ENCODE measurements around the gene CHN2.

Gene CHN2

DNA sequence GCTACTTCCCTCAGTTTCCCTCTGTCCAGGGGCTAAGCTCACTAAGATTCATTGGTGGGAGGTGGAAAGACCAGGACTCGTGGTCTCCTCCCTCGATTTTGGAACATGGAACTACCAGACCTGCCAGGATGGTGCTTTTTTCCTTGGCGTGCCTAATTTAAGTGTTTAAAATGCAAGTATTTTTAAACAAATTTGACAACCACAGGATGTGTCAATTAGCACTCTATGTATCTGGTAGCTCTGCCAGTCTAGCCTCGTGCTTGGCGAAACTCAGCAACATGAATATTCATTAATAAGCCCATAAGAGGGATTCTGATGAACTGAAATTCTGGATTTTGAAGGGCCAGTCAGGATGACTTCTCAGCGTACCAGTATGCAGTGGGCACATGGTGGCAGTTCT lies 224.1 kb downstream of the CHN2 start:
- TF ChIP-seq, protein P1, sequence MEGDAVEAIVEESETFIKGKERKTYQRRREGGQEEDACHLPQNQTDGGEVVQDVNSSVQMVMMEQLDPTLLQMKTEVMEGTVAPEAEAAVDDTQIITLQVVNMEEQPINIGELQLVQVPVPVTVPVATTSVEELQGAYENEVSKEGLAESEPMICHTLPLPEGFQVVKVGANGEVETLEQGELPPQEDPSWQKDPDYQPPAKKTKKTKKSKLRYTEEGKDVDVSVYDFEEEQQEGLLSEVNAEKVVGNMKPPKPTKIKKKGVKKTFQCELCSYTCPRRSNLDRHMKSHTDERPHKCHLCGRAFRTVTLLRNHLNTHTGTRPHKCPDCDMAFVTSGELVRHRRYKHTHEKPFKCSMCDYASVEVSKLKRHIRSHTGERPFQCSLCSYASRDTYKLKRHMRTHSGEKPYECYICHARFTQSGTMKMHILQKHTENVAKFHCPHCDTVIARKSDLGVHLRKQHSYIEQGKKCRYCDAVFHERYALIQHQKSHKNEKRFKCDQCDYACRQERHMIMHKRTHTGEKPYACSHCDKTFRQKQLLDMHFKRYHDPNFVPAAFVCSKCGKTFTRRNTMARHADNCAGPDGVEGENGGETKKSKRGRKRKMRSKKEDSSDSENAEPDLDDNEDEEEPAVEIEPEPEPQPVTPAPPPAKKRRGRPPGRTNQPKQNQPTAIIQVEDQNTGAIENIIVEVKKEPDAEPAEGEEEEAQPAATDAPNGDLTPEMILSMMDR (IDR thresholded peaks at IDR 0.05; ENCODE audit: insufficient read depth, low read length, poor library complexity, severe bottlenecking), result no peak
- no peak for TF ChIP-seq EZH2phosphoT487 (conservative IDR thresholded peaks at IDR 0.05; ENCODE audit: low read length)
- H3K27me3 ChIP-seq (ENCODE audit: low read length), result no peaks in the 10 kb centered on the region
- H3K9me2 ChIP-seq (replicated peaks; ENCODE audit: insufficient read depth, low read length), result no peaks in the 10 kb centered on the region
- H3K79me2 ChIP-seq (ENCODE audit: insufficient read depth, low read length), result no peaks in the 10 kb centered on the region
- no peaks in the 10 kb centered on the region for H3F3A ChIP-seq (ENCODE audit: insufficient read depth)
- H2AFZ ChIP-seq (ENCODE audit: low read depth, low read length, severe bottlenecking), result no peak overlapping the region
- H3K4me3 ChIP-seq (ENCODE audit: insufficient read depth, low read length, poor library complexity, severe bottlenecking), result no peak overlapping the region
- H3K36me3 ChIP-seq (ENCODE audit: low read length), result no peaks in the 10 kb centered on the region
- H3K9ac ChIP-seq (ENCODE audit: low read length), result no peak overlapping the region
- H3K27ac ChIP-seq (ENCODE audit: low read depth, low read length), result no peak overlapping the region
- H3K9me3 ChIP-seq (ENCODE audit: insufficient read depth, low read length), result no peaks in the 10 kb centered on the region
- no peak overlapping the region for H3K4me2 ChIP-seq (ENCODE audit: low read depth, low read length, poor library complexity, severe bottlenecking)
- no peaks in the 10 kb centered on the region for H4K20me1 ChIP-seq (ENCODE audit: low read depth, low read length)

DNA sequence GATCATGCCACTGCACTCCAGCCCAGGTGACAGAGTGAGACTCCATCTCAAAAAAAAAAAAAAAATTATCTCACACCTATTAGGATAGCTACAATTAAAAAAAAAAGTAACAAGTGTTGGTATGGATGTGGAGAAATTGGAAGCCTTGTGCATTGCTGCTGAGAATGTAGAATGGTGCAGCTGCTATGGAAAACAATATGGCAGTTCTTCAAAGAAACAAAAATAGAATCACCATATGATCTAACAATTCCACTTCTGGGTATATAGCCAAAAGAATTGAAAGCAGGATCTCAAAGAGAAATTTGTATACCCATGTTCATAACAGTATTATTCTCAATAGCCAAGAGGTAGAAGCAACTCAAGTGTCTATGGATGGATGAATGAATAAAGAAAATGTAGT lies 225.4 kb downstream of the CHN2 start:
- Histone ChIP-seq H3K4me3 (ENCODE audit: insufficient read depth, low read length, poor library complexity, severe bottlenecking) (no peak overlapping the region), H2AFZ (ENCODE audit: low read depth, low read length, severe bottlenecking) (no peak overlapping the region), H3K36me3 (ENCODE audit: low read length) (no peaks in the 10 kb centered on the region), H3K27me3 (ENCODE audit: low read length) (no peaks in the 10 kb centered on the region), H3K9me3 (ENCODE audit: insufficient read depth, low read length) (no peaks in the 10 kb centered on the region), H3K9ac (ENCODE audit: low read length) (no peak overlapping the region), H4K20me1 (ENCODE audit: low read depth, low read length) (no peaks in the 10 kb centered on the region), H3K9me2 (replicated peaks; ENCODE audit: insufficient read depth, low read length) (no peaks in the 10 kb centered on the region), H3F3A (ENCODE audit: insufficient read depth) (no peaks in the 10 kb centered on the region; the same call in 1 of the 2 replicates), H3K4me2 (ENCODE audit: low read depth, low read length, poor library complexity, severe bottlenecking) (no peak overlapping the region), H3K27ac (ENCODE audit: low read depth, low read length) (no peak overlapping the region), H3K79me2 (ENCODE audit: insufficient read depth, low read length) (no peaks in the 10 kb centered on the region)
- no peak for TF ChIP-seq EZH2phosphoT487 (conservative IDR thresholded peaks at IDR 0.05; ENCODE audit: low read length)
- TF ChIP-seq, protein P1 (IDR thresholded peaks at IDR 0.05; ENCODE audit: insufficient read depth, low read length, poor library complexity, severe bottlenecking), result no peak

DNA sequence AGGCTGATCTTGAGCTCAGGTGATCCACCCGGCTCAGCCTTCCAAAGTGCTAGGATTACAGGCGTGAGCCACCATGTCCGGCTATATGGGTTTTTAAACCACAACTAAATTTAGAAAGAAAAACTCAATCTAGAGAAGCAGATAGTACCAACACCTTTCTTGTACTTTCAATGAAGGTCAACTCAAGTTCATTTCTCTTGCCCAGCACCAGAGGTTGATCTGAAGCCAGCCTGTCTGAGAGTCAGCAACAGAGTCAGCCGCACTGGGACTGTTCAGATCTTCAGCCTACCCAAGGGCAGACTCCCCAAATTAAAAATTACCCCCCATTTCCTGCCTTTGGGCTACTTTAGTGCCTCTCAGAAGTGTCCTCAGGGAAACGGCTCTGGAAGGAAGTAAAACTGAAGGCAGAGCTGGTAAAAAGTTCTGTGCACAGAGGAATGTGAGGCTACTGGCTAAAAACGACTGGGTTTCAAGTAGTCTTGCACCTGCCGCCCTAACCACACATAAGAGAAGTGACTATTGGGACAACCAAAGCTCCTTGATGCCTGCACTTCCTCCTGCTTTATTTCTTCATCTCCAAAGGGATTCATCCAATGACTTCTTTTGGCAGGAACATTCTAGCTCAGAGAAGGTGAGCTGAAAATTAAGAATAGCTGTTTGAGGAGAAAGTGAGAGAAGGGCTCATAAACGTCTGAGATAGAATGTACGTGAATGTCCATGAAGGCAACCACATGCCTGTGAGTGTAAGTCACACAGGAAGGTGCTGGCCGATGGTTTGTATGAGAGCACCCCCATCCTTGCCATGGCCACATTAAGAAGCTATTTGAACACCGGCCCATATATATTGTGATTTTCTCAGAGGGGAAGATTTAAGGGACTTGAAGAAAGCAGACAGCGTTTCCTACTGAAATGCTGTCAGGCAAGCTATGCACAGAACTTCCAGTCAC lies 226.7 kb downstream of the CHN2 start:
- peak overlapping the region; percentile 40 for H3K4me2 ChIP-seq (ENCODE audit: low read depth, low read length, poor library complexity, severe bottlenecking)
- peak overlapping the region; percentile 82 for H3K27ac ChIP-seq (ENCODE audit: low read depth, low read length)

DNA sequence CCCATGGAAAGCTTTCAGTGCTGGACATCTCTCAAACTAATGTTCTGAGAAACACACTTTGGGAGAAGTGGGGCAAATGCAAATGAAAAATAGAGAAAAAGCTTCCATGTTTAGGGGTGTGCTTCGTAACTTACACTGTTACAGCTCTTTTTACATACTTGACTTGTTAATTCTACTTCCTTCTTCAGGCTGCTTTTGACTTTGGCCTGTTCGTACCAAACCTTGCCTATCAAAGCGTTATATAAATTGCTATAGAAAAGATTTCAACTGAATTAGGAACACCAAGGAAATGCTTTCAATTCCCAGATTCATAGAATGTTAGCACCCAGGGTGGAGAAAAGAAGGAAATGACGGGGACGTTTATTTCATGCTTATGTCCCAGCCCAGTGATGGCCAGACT lies 228.3 kb downstream of the CHN2 start:
- no peaks in the 10 kb centered on the region for H4K20me1 ChIP-seq (ENCODE audit: low read depth, low read length)
- no peaks in the 10 kb centered on the region for H3K9me2 ChIP-seq (replicated peaks; ENCODE audit: insufficient read depth, low read length)
- H3K36me3 ChIP-seq (ENCODE audit: low read length), result no peaks in the 10 kb centered on the region
- H3K27ac ChIP-seq (ENCODE audit: low read depth, low read length), result peak overlapping the region; percentile 82
- no peak overlapping the region for H3K9ac ChIP-seq (ENCODE audit: low read length)
- peak overlapping the region; percentile 40 for H3K4me2 ChIP-seq (ENCODE audit: low read depth, low read length, poor library complexity, severe bottlenecking)
- H3K4me3 ChIP-seq (ENCODE audit: insufficient read depth, low read length, poor library complexity, severe bottlenecking), result no peak overlapping the region
- TF ChIP-seq, protein P1 (IDR thresholded peaks at IDR 0.05; ENCODE audit: insufficient read depth, low read length, poor library complexity, severe bottlenecking), result no peak
- no peak for TF ChIP-seq EZH2phosphoT487 (conservative IDR thresholded peaks at IDR 0.05; ENCODE audit: low read length)
- no peaks in the 10 kb centered on the region for H3K27me3 ChIP-seq (ENCODE audit: low read length)
- no peaks in the 10 kb centered on the region; the same call in 1 of the 2 replicates for H3F3A ChIP-seq (ENCODE audit: insufficient read depth)
- H2AFZ ChIP-seq (ENCODE audit: low read depth, low read length, severe bottlenecking), result no peak overlapping the region
- no peaks in the 10 kb centered on the region for H3K9me3 ChIP-seq (ENCODE audit: insufficient read depth, low read length)
- H3K79me2 ChIP-seq (ENCODE audit: insufficient read depth, low read length), result no peaks in the 10 kb centered on the region

More for the DNA sequence above, 226.7 kb downstream of the CHN2 start:
- Histone ChIP-seq H3K9me2 (replicated peaks; ENCODE audit: insufficient read depth, low read length) (no peaks in the 10 kb centered on the region), H3K9me3 (ENCODE audit: insufficient read depth, low read length) (no peaks in the 10 kb centered on the region), H2AFZ (ENCODE audit: low read depth, low read length, severe bottlenecking) (no peak overlapping the region), H4K20me1 (ENCODE audit: low read depth, low read length) (no peaks in the 10 kb centered on the region), H3K9ac (ENCODE audit: low read length) (no peak overlapping the region), H3K27me3 (ENCODE audit: low read length) (no peaks in the 10 kb centered on the region), H3K4me3 (ENCODE audit: insufficient read depth, low read length, poor library complexity, severe bottlenecking) (no peak overlapping the region), H3F3A (ENCODE audit: insufficient read depth) (no peaks in the 10 kb centered on the region; the same call in 1 of the 2 replicates), H3K79me2 (ENCODE audit: insufficient read depth, low read length) (no peaks in the 10 kb centered on the region), H3K36me3 (ENCODE audit: low read length) (no peaks in the 10 kb centered on the region)
- no peak for TF ChIP-seq EZH2phosphoT487 (conservative IDR thresholded peaks at IDR 0.05; ENCODE audit: low read length)
